Heart left ventricle (tissue), 13 donors: ENCODE results near the gene RPL32.

Source experiments
- CTCF ChIP-seq, 12 donors: fragments of 200-600 bp; sonication (generic) in 4 of 12; IDR thresholded peaks; one replicate each; pipeline versions ENCODE4 v1.5.0 to v1.8.0; 2018 to 2022; ENCODE audit warnings: antibody characterized with exemption in 12 of 12, mild to moderate bottlenecking in 5 of 12
- POLR2A ChIP-seq, 2 donors: fragments of 450-650 bp; IDR thresholded peaks; one replicate each; pipeline ENCODE4 v1.6.1; 2017; ENCODE audit warnings: antibody characterized with exemption in 2 of 2, mild to moderate bottlenecking in 2 of 2, moderate library complexity in 2 of 2
- donor health status: ischemic (EF 13 %, LVEDD 7.1; RV severe dilation, severe dysfunction).
- donor health status: DM: no; HTN: yes; CAD: no.
- donor health status: DM: no; HTN: no; CAD: no.
- donor health status: ischemic (EF 25% LVEDD 6.9; RV normal size, moderate dysfunction).
- donor health status: ischemic (EF 25% LVEDD 5.7; RV mildly dilated, moderate dysfunction).
- donor health status: ischemic (EF 35%, LVEDD 5.7; RV mildly dilated, moderate dysfunction).
- donor health status: nonischemic (EF 11% LVEDD 7.7; RV severe dilation, severe dysfunction).
- donor health status: DM: yes; HTN: yes; CAD: no.
- donor health status: PGD.
- donor health status: ischemic (EF 29% LVEDD 5.4; RV normal size, mild dysfunction).
- donor health status: nonischemic (EF 23%, LVEDD 6.1; RV moderate dilation, normal function).

GRCh38 chr3:12796171-12797123, 44.9 kb downstream of the RPL32 start, which contains the start of gene CAND2:
- TF ChIP-seq CTCF (IDR thresholded peaks at IDR 0.05) (no peak), POLR2A (IDR thresholded peaks at IDR 0.05) (peak; percentile 20 to 49)
